Duodenal mucosa (tissue), 2 donors: Measurements from ENCODE around the gene HOXB13.

ENCODE experiments used
- H3K27ac ChIP-seq: one replicate; pipeline ENCODE4 v1.7.0; 2013; ENCODE audit warnings: low read depth, low read length
- H3K27me3 ChIP-seq, 2 donors: one replicate each; pipeline ENCODE4 v1.7.0; 2013; ENCODE audit warnings: low read length in 2 of 2, control low read depth in 1 of 2; ENCODE audit not compliant: insufficient read depth in 2 of 2, control insufficient read depth in 1 of 2
- H3K36me3 ChIP-seq, 2 donors: one replicate each; pipeline ENCODE4 v1.7.0; 2013; ENCODE audit warnings: low read length in 2 of 2, control low read depth in 1 of 2; ENCODE audit not compliant: insufficient read depth in 2 of 2, control insufficient read depth in 1 of 2
- H3K4me1 ChIP-seq, 2 donors: one replicate each; pipeline ENCODE4 v1.7.0; 2013; ENCODE audit warnings: low read length in 2 of 2, control low read depth in 1 of 2; ENCODE audit not compliant: insufficient read depth in 2 of 2, control insufficient read depth in 1 of 2
- H3K4me3 ChIP-seq, 2 donors: one replicate each; pipeline ENCODE4 v1.7.0; 2013; ENCODE audit warnings: low read length in 2 of 2, low read depth in 1 of 2
- H3K9ac ChIP-seq, 2 donors: one replicate each; pipeline ENCODE4 v1.7.0; 2013; ENCODE audit warnings: low read length in 2 of 2, low read depth in 1 of 2
- H3K9me3 ChIP-seq, 2 donors: one replicate each; pipeline ENCODE4 v1.7.0; 2013; ENCODE audit warnings: low read length in 2 of 2, control low read depth in 1 of 2; ENCODE audit not compliant: control insufficient read depth in 1 of 2

Gene HOXB13

DNA sequence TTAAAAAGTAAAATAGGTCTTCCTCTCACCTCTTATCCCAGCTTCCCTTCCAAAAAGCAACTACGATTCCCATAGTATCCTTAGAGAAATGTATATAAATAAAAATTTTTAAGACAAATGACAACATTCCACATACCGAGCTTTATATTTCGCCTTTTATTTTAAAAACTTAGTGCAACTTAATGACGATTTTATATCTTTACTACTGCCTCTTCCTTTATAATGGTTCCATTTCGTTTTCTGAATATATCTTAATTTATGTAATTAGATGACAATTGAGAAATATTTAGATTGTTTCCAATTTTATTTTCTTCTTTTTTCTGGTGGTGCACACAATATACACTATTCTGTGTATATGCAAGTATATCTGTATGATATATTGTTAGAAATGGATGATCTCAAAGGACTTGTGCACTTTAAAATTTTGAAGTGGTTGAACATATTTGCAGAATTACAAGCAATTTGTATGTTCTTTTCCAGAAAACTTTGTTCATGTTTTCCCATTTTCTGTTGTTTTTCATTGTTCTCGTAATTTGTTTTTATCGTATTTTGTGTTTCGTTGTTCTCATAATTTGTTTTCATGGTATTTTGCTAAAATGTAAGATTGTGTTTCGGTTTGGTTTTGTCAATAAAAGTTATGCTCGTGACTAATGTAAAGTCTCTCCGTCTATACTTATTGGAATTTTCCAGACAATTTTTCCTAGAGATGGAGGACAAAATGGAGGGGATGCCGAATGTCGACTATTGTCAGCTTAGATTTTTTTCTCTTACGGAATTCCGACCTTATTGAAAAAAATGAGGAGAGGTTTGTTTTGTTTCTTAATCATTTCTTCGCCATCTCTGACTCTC lies 20.4 kb upstream of the HOXB13 start:
- H3K9ac ChIP-seq: no peak overlapping the region
- H3K27me3 ChIP-seq: peaks cover 96 to 99% of the 10 kb centered on the region in 2 donors
- H3K27ac ChIP-seq: no peak overlapping the region
- peaks cover 0 to 8% of the 10 kb centered on the region in 2 donors for H3K4me1 ChIP-seq
- no peak overlapping the region for H3K4me3 ChIP-seq
- H3K36me3 ChIP-seq: no peaks in the 10 kb centered on the region
- H3K9me3 ChIP-seq: no peaks in the 10 kb centered on the region

DNA sequence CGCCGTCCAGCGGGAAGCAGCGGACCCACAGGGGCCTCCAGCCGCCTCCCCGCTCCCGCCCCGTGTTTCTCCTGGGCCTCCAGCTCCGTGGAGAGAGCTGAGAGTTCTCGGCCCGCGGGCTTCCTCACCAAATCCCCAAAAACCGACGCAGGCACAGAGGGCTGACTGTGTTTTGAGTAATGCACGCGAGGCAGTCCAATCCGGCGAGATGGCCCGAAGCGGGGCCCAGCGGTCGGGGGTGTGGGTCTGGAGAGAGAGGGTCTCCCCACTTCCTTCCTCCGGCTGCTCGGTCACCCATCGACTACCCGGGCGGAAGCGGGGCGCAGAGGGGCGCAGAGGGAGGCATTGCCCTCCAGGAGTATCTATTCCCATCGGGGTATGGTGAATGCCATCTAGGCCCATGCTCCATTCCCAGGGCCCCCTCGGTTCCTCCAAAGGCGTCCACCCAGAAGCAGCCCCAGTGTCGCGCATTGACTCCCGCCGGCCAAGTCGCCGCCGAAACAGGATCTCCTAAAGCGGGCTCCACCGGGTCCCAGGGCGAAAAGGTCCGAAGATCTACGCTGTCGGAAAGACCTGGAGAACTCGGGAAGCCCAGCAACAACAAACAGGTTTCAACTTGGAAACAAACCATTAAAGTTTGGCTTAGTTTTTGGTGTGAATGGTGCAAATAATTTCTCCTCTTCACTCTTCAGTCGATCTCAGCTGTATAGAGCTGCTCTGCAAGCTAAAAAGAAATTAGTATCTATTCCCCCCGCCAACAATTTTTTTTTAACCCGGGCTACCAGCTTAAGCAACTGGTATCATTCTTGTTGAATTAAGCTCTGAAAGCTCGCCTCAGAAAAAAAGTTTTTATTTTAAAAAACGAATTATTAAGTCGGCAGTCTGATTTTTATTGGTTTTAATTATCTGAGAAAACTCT lies 19.2 kb upstream of the HOXB13 start:
- no peaks in the 10 kb centered on the region for H3K36me3 ChIP-seq
- H3K27me3 ChIP-seq: peaks cover 96 to 99% of the 10 kb centered on the region in 2 donors
- no peak overlapping the region for H3K27ac ChIP-seq
- H3K9ac ChIP-seq: no peak overlapping the region
- peaks cover 0 to 8% of the 10 kb centered on the region in 2 donors for H3K4me1 ChIP-seq
- H3K4me3 ChIP-seq: no peak overlapping the region
- no peaks in the 10 kb centered on the region for H3K9me3 ChIP-seq

- H3K9ac ChIP-seq: no peak overlapping the region
- no peak overlapping the region for H3K4me3 ChIP-seq
- no peaks in the 10 kb centered on the region for H3K9me3 ChIP-seq
- no peak overlapping the region for H3K27ac ChIP-seq
- peaks cover 96 to 99% of the 10 kb centered on the region in 2 donors for H3K27me3 ChIP-seq
- no peaks in the 10 kb centered on the region for H3K36me3 ChIP-seq
- peaks cover 0 to 8% of the 10 kb centered on the region in 2 donors for H3K4me1 ChIP-seq
Measured at GRCh38 chr17:48746916-48747444, 18.4 kb upstream of the HOXB13 start.

DNA sequence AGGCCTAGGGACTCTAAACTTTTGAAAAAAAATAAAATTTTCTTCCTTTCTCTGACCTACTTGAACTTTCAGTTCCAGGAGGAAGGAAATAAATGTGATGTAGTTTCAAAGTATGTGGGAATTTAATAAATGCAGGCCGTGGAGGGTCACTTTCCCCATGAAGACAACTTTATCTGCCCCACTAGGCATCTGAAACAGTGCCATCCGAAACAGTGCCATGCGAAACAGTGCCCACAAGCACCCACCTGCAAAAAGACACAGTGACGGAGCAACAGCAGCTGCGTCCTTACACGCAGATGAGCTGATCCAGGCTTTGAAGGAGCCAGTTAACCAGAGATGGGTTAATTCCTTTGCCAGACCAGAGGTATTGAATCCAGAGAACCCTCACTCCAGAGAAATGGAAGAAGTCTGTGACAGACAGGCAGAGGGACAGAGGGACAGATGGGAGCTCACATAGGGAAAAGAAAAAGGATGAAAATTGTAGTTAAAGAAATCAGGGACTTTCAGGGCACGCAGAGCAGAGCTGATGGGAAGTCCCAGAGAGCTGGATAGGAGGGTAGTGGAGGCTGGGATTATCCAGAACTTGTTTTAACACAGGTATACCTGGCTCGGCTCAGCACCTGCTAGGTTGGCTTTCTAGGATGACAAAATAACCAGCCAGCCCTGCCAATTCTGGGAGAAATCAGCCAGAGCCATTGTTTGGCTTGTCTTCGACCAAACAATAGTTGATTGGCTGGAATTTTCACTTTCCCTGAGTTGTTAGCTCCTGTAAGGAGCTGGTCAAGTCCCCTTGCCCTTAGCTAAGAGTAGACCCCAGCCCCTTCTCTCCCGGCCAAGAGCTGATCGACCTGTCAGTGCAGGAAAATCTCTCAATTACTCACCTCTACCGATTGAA lies 17.1 kb upstream of the HOXB13 start:
- Histone ChIP-seq H3K9me3 (no peaks in the 10 kb centered on the region), H3K36me3 (no peaks in the 10 kb centered on the region), H3K27me3 (peaks cover 93 to 96% of the 10 kb centered on the region in 2 donors), H3K4me3 (no peak overlapping the region), H3K27ac (no peak overlapping the region), H3K9ac (no peak overlapping the region), H3K4me1 (peaks cover 0 to 8% of the 10 kb centered on the region in 2 donors)

DNA sequence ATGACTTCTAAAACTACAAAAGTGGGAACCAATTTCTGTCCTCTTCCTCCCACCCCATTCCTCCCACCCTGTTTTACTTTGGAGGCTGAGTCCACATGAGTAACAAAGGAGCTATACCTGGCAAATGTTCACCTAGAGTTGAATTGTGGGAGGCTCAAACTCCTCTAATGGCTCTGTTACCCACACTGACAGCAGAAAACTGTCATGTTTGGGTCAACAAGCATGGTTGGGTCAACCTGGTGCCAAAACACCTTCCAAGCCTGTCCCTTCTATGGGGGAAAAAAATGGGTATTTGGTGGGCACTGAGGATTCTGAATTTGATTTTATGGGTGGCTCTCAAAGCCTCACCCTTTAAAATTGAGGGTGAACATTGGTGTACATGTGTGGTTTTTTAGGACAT lies 12.0 kb upstream of the HOXB13 start:
- Histone ChIP-seq H3K36me3 (no peaks in the 10 kb centered on the region), H3K27ac (no peak overlapping the region), H3K9ac (no peak overlapping the region), H3K4me1 (no peaks in the 10 kb centered on the region), H3K27me3 (peaks cover 80 to 81% of the 10 kb centered on the region in 2 donors), H3K9me3 (no peaks in the 10 kb centered on the region), H3K4me3 (no peak overlapping the region)

DNA sequence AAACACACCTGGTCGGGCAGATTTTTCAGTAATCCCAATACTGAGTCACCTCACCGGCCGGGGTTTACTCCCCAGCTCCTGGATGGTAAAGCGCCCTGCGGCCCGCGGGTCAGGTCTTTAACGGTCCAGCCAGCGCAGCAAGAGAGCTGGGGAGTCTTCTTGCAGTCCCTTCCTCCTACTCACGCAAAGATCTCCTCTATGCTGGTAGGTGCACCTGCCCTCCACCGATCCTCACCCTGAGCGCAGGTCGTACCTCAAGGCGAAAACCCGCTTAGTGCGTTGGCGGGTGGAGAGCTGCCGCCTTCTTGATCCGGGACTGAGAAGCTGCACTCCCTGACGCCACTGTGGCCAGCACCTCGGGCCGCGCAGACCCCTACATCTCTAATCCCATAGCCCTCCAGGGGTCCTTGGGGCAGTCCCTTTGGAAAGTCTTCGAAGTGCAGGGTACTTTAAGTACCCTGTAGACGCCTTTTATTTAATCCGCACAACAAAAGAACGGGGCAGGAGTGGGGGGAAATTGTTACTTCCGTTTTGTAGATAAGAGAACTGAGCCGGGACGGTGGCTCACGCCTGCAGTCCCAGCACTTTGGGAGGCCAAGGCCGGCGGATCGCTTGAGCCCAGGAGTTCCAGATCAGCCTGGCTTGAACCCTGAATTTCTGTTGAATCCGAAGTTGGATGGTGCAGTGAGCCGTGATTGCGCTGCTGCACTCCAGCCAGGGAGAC lies 10.4 kb upstream of the HOXB13 start:
- Histone ChIP-seq H3K9me3 (no peaks in the 10 kb centered on the region), H3K4me3 (no peak overlapping the region), H3K27me3 (peaks cover 80 to 83% of the 10 kb centered on the region in 2 donors)

GRCh38 chr17:48738424-48738802 lies 9.9 kb upstream of the HOXB13 start:
- Histone ChIP-seq H3K27me3 (peaks cover 80 to 83% of the 10 kb centered on the region in 2 donors), H3K9me3 (no peaks in the 10 kb centered on the region), H3K9ac (no peak overlapping the region), H3K27ac (no peak overlapping the region), H3K36me3 (no peaks in the 10 kb centered on the region), H3K4me1 (no peaks in the 10 kb centered on the region), H3K4me3 (no peak overlapping the region)

More for the DNA sequence above, 10.4 kb upstream of the HOXB13 start:
- Histone ChIP-seq H3K27ac (no peak overlapping the region), H3K4me1 (no peaks in the 10 kb centered on the region), H3K36me3 (no peaks in the 10 kb centered on the region), H3K9ac (no peak overlapping the region)

- Histone ChIP-seq H3K9me3 (no peaks in the 10 kb centered on the region), H3K27me3 (peaks cover 80 to 83% of the 10 kb centered on the region in 2 donors), H3K4me1 (no peaks in the 10 kb centered on the region), H3K4me3 (no peak overlapping the region), H3K9ac (no peak overlapping the region), H3K27ac (no peak overlapping the region), H3K36me3 (no peaks in the 10 kb centered on the region)
Measured at GRCh38 chr17:48737330-48738043, 8.9 kb upstream of the HOXB13 start.

DNA sequence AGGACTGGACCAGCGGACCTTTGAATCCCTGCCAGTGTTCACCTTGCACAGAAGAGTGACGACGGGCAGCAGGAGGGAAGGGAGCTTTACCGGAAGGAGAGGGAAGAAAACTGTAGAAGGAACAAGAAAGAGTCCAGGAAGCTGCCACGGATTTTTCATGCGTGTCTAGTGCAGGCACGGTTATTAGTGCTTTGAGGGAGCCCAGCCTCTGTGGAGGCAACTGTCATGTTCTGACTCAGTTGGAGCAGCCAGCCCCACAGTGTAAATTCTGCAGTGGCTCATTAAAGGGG lies 6.5 kb upstream of the HOXB13 start:
- H3K27me3 ChIP-seq: peaks cover 80 to 85% of the 10 kb centered on the region in 2 donors
- no peaks in the 10 kb centered on the region for H3K36me3 ChIP-seq
- no peak overlapping the region for H3K27ac ChIP-seq
- H3K4me3 ChIP-seq: no peak overlapping the region
- H3K4me1 ChIP-seq: no peaks in the 10 kb centered on the region
- H3K9ac ChIP-seq: no peak overlapping the region
- no peaks in the 10 kb centered on the region for H3K9me3 ChIP-seq
